ENCODE results near the gene VSIG4. TPM values are rescaled to one million over a fixed set of nuclear protein-coding genes. Genes with fewer than 3 reads are reported as not detected.

VSIG4 gene
- total RNA-seq, 2 donors from 2014 or later: 28.0 to 71.6 TPM

DNA sequence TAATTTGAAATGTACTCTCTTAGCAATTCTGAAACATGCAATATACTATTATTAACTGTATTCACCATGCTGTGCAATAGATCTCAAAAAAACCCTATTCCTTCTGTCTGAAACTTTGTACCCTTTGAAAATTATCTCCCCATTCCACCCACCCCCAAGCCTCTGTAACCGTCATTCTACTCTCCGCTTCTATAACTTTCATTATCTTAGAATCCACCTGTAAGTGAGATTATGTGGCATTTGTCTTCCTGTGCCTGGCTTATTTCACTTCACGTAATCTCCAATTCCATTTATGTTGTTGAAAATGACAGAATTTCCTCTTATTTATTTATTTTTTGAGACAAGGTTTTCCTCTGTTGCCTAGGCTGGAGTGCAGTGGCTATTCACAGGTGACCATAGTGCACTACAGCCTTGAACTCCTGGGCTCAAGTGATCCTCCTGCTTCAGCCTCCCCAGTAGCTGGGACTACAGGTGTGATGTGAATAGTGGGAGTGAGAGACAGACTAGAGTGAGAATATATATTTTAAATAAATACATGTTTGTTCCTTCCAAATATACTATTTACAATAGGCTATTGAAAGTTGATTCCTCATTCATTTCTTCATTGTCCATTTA lies 30.5 kb downstream of the VSIG4 start:
- no peak overlapping the region for H3K4me3 ChIP-seq
- no peak overlapping the region for H3K27ac ChIP-seq
- H3K36me3 ChIP-seq: no peaks in the 10 kb centered on the region
- no peaks in the 10 kb centered on the region for H3K4me1 ChIP-seq
- TF ChIP-seq CTCF (IDR thresholded peaks at IDR 0.05): no peak
- H3K27me3 ChIP-seq: no peaks in the 10 kb centered on the region
- H3K9me3 ChIP-seq: no peaks in the 10 kb centered on the region
- no peak for DNase-seq (ENCODE audit: low spot score)

DNA sequence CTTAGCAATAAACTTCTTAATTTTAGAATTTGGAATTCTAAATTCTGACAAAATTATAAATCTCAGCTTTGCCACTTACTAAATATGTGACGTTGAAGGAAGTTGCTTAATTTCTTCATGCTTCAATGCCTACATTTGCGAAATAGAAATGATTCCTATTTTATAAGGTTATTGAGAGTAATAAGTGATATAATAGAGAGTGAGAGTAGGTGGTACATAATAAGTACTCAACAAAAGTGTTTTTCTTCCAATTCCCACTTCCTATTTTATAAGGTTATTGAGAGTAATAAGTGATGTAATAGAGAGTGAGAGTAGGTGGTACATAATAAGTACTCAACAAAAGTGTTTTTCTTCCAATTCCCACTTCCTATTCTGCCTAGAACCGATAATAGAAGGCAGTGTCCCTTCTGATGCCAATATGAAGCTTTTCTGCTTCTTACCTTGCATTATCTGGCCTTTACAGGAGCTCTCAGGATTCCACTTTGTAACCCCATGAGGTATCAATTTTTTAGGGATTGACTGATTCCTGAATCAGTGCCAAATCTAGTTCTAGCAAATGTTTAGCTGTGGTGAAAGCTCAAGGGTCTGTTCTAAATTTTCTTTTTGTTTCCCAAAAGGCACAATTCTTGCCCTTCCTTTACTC lies 31.4 kb downstream of the VSIG4 start:
- no peaks in the 10 kb centered on the region for H3K27me3 ChIP-seq
- DNase-seq (ENCODE audit: low spot score): no peak
- H3K9me3 ChIP-seq: no peaks in the 10 kb centered on the region
- no peaks in the 10 kb centered on the region for H3K4me1 ChIP-seq
- no peak overlapping the region for H3K4me3 ChIP-seq
- TF ChIP-seq CTCF (IDR thresholded peaks at IDR 0.05): no peak
- no peak overlapping the region for H3K27ac ChIP-seq
- H3K36me3 ChIP-seq: no peaks in the 10 kb centered on the region

DNA sequence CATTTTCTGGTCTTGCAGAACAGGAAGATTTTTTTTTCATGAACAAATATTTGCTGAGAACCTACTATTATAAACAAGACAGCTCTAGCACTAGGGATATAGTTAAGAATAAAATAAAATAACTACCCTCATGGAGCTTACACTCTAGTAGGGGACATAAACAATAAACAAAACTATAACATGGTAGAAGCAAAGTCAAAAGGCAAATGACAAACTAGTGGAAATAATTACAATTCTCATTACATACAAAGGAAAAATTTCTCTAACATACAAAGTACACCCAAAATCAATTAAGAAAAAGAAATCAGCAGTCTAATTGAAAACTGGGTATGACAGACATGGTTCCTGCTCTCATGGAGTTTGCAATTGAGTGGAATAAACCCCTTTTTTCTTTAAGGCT lies 32.0 kb downstream of the VSIG4 start:
- no peak for TF ChIP-seq CTCF (IDR thresholded peaks at IDR 0.05)
- Histone ChIP-seq H3K27ac (no peak overlapping the region), H3K27me3 (no peaks in the 10 kb centered on the region), H3K4me3 (no peak overlapping the region), H3K36me3 (no peaks in the 10 kb centered on the region), H3K9me3 (no peaks in the 10 kb centered on the region), H3K4me1 (no peaks in the 10 kb centered on the region)
- no peak for DNase-seq (ENCODE audit: low spot score)

DNA sequence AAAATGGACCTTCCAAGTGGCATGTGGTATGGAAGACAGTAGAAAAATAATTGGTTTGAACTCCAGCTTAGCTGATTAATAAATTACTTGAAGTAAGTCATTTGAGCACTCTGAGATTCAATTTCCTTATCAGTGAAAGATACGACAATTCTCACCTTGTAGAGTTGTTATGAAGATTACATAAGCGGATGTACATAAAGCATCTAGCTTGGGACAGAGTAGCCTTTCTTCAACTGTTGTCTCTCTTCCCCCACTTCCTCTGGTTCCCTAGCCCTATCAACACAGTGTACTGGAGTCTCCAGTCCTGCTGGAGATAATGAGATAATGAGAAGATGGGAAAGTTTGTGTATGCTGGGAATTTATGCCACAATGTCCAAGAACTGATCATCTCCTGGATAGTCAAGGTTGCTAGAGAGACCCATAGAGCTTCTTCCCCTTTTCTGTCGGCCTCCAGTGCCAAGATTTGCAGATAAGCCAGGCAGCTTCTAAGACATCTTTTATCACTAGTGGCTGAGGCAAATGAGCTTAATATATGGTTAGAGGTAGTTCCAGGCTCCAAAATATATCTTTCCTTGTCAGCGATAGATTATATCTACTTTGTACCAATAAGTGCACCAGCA lies 33.9 kb downstream of the VSIG4 start:
- Histone ChIP-seq H3K27me3 (no peaks in the 10 kb centered on the region), H3K27ac (no peak overlapping the region), H3K36me3 (no peaks in the 10 kb centered on the region), H3K4me3 (no peak overlapping the region), H3K4me1 (no peaks in the 10 kb centered on the region), H3K9me3 (no peaks in the 10 kb centered on the region)
- DNase-seq (ENCODE audit: low spot score): no peak
- TF ChIP-seq CTCF (IDR thresholded peaks at IDR 0.05): no peak

- H3K36me3 ChIP-seq: no peaks in the 10 kb centered on the region
- TF ChIP-seq CTCF (IDR thresholded peaks at IDR 0.05): no peak
- DNase-seq (ENCODE audit: low spot score): no peak
- H3K27me3 ChIP-seq: no peaks in the 10 kb centered on the region
- no peak overlapping the region for H3K27ac ChIP-seq
- H3K4me1 ChIP-seq: no peaks in the 10 kb centered on the region
- H3K9me3 ChIP-seq: no peaks in the 10 kb centered on the region
- no peak overlapping the region for H3K4me3 ChIP-seq
Observed at GRCh38 chrX:66004928-66005829, 34.7 kb downstream of the VSIG4 start.
